Measurements from ENCODE around the gene PLEKHA8. TPM values are rescaled to one million over a fixed set of nuclear protein-coding genes. Genes with fewer than 3 reads are reported as not detected.
A peak's percentile ranks its signal among the peaks of the same experiment; 100 is the strongest.
"Not testable (repeated sequence)": the region's sequence is repeated elsewhere in the genome, so short reads cannot be mapped to it uniquely, and the experiment has no call there.

PLEKHA8 gene
- total RNA-seq, 1 donor from 2014 or later, result 62.1 TPM

DNA sequence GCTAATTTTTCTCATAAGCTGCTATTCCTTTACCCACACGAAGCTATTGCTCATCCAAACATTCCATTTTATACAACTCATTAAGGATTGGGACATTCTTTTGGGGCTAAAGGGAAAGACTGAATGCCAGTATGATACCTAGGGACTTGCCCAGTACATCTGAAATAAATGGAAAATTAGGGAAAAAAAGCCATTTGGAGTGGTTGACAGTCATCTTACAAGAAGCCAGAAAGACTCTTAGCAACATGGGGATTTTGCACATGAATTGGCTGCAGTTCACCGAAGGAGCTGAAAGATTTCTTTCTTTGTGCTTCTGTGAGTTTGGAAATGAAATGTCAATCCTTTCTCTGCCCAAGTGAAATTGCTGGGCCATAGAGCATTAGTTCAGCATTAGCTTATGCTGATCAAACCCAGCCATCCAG, 63.3 kb downstream of the PLEKHA8 start:
- TF ChIP-seq, protein P1, sequence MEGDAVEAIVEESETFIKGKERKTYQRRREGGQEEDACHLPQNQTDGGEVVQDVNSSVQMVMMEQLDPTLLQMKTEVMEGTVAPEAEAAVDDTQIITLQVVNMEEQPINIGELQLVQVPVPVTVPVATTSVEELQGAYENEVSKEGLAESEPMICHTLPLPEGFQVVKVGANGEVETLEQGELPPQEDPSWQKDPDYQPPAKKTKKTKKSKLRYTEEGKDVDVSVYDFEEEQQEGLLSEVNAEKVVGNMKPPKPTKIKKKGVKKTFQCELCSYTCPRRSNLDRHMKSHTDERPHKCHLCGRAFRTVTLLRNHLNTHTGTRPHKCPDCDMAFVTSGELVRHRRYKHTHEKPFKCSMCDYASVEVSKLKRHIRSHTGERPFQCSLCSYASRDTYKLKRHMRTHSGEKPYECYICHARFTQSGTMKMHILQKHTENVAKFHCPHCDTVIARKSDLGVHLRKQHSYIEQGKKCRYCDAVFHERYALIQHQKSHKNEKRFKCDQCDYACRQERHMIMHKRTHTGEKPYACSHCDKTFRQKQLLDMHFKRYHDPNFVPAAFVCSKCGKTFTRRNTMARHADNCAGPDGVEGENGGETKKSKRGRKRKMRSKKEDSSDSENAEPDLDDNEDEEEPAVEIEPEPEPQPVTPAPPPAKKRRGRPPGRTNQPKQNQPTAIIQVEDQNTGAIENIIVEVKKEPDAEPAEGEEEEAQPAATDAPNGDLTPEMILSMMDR (IDR thresholded peaks at IDR 0.05; ENCODE audit: unreplicated experiment), result no peak
- Mint-ChIP-seq H3K4me1 (ENCODE audit: low read depth) (no peaks in the 10 kb centered on the region), H3K36me3 (ENCODE audit: insufficient read depth) (peaks cover 33% of the 10 kb centered on the region), H3K27ac (no peak overlapping the region), H3K4me3 (ENCODE audit: low read depth) (no peak overlapping the region), H3K9me3 (ENCODE audit: low read depth) (peaks cover 7% of the 10 kb centered on the region), H3K27me3 (no peaks in the 10 kb centered on the region)
- no peak for DNase-seq (ENCODE audit: low spot score, unreplicated experiment)

DNA sequence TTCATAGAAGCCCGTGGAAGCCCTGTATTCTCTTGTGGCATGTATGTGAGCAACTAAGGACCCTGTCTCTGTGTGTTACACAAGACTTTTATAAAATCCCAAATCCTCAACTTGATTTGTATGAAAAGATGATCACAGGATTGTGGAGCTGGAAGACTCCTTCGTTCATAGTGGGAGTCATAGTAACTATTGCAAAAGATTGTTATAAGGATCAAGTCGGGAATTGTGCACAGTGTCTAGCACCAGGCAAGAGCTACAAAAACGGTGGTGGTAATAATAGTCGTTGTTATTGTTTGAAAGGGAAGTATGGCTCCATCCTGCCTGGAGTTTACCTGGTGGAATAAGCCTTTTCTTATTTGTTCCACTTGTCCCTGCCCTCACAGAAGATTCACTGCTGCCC, 63.8 kb downstream of the PLEKHA8 start:
- Mint-ChIP-seq H3K4me1 (ENCODE audit: low read depth) (no peaks in the 10 kb centered on the region), H3K27me3 (no peaks in the 10 kb centered on the region)
- DNase-seq (ENCODE audit: low spot score, unreplicated experiment), result no peak

DNA sequence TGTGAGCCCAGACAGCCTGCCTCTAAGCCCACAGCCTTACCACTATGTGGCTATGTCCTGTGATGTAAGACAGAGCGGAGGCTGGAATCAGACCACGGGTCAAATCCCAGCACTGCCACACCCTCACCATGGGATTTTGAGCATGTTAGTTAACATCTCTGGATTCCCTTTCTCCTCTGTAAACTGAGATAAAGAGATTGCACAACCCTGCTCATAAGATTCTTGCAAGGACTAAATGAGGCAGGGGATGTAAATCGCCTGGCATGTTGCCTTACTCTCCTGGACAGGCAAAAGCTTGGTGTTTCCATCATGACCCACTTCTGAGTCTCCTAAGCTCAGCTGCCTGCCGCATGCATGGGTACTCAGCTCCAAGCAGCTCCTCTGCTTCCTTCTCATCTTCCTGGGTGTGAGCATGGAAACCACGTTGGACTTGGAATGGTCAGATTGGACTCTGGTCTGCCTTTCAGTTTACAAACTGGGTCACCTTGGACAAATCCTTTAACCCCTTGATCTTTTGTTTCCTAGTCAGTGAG, 65.3 kb downstream of the PLEKHA8 start:
- H3K36me3 Mint-ChIP-seq (ENCODE audit: insufficient read depth), result peaks cover 42% of the 10 kb centered on the region

More for the DNA sequence above, 63.8 kb downstream of the PLEKHA8 start:
- Mint-ChIP-seq H3K4me3 (ENCODE audit: low read depth) (no peak overlapping the region), H3K9me3 (ENCODE audit: low read depth) (peaks cover 11% of the 10 kb centered on the region), H3K36me3 (ENCODE audit: insufficient read depth) (peaks cover 36% of the 10 kb centered on the region), H3K27ac (no peak overlapping the region)
- TF ChIP-seq, protein P1 (IDR thresholded peaks at IDR 0.05; ENCODE audit: unreplicated experiment), result no peak

DNA sequence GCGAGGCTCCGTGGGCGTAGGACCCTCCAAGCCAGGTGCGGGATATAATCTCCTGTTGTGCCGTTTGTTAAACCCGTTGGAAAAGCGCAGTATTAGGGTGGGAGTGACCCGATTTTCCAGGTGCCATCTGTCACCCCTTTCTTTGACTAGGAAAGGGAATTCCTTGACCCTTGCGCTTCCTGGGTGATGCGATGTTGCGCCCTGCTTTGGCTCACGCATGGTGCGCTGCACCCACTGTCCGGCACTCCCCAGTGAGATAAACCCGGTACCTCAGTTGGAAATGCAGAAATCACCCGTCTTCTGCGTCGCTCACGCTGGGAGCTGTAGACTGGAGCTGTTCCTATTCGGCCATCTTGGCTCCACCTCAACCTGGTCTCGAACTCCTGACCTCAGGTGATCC, 70.4 kb downstream of the PLEKHA8 start:
- H3K36me3 Mint-ChIP-seq (ENCODE audit: insufficient read depth), result peaks cover 56% of the 10 kb centered on the region

More for the DNA sequence above, 65.3 kb downstream of the PLEKHA8 start:
- H3K27me3 Mint-ChIP-seq, result no peaks in the 10 kb centered on the region
- no peak for DNase-seq (ENCODE audit: low spot score, unreplicated experiment)
- TF ChIP-seq, protein P1 (IDR thresholded peaks at IDR 0.05; ENCODE audit: unreplicated experiment), result no peak
- no peaks in the 10 kb centered on the region for H3K4me1 Mint-ChIP-seq (ENCODE audit: low read depth)
- H3K27ac Mint-ChIP-seq, result peak overlapping the region; percentile 13
- no peak overlapping the region for H3K4me3 Mint-ChIP-seq (ENCODE audit: low read depth)
- H3K9me3 Mint-ChIP-seq (ENCODE audit: low read depth), result peaks cover 18% of the 10 kb centered on the region

DNA sequence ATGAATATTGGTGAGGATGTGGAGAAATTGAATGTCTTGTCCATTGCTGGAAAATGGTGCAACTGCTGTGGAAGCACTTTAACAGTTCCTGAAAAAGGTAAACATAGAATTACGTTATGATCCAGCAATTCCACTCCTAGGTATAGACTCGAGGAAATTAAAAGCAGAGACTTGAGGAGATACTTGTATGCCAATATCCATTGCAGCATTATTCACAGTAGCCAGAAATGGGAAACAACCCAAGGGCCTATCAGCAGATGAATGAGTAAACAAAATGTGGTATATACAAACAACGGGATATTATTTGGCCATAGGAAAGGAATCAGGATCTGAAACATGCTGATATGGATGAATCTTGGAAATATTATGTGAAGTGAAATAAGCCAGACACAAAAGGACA, 74.1 kb downstream of the PLEKHA8 start:
- Mint-ChIP-seq H3K27ac (no peak overlapping the region), H3K9me3 (ENCODE audit: low read depth) (peaks cover 17% of the 10 kb centered on the region), H3K36me3 (ENCODE audit: insufficient read depth) (peaks cover 31% of the 10 kb centered on the region), H3K27me3 (no peaks in the 10 kb centered on the region), H3K4me1 (ENCODE audit: low read depth) (no peaks in the 10 kb centered on the region), H3K4me3 (ENCODE audit: low read depth) (no peak overlapping the region)
- TF ChIP-seq, protein P1 (IDR thresholded peaks at IDR 0.05; ENCODE audit: unreplicated experiment), result no peak
- no peak for DNase-seq (ENCODE audit: low spot score, unreplicated experiment)

More for the DNA sequence above, 70.4 kb downstream of the PLEKHA8 start:
- H3K9me3 Mint-ChIP-seq (ENCODE audit: low read depth), result peaks cover 30% of the 10 kb centered on the region
- DNase-seq (ENCODE audit: low spot score, unreplicated experiment); H3K27ac Mint-ChIP-seq; H3K4me1 Mint-ChIP-seq (ENCODE audit: low read depth); H3K4me3 Mint-ChIP-seq (ENCODE audit: low read depth); H3K27me3 Mint-ChIP-seq: not testable (repeated sequence)

DNA sequence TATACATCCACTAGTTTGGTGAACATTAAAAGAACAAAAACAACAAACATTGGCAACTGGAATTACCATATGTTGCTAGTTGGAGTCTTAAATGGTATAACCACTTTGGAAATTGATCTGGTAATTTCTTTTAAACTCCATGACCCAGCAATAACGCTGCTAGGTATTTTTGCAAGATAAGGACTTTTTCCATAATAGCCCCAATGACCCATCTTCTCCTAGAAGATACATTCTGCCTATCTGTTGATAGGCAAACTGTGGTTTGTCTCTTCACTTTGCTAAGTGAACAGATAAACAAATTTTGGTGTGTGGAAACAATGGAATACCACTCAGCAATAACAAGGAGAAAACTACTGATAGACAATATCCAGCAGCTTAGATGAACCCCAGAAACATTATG, 75.9 kb downstream of the PLEKHA8 start:
- H3K9me3 Mint-ChIP-seq (ENCODE audit: low read depth), result peaks cover 10% of the 10 kb centered on the region
- TF ChIP-seq, protein P1 (IDR thresholded peaks at IDR 0.05; ENCODE audit: unreplicated experiment), result no peak
- DNase-seq (ENCODE audit: low spot score, unreplicated experiment), result no peak
- no peak overlapping the region for H3K4me3 Mint-ChIP-seq (ENCODE audit: low read depth)
- no peaks in the 10 kb centered on the region for H3K27me3 Mint-ChIP-seq
- H3K4me1 Mint-ChIP-seq (ENCODE audit: low read depth), result no peaks in the 10 kb centered on the region
- no peak overlapping the region for H3K27ac Mint-ChIP-seq
- peaks cover 19% of the 10 kb centered on the region for H3K36me3 Mint-ChIP-seq (ENCODE audit: insufficient read depth)
